Raji (cell line): ENCODE data around the gene CD3G.

Experiments
- POLR2A ChIP-seq: IDR thresholded peaks from 2 replicates; pipeline ENCODE4 v1.6.1; 2011; ENCODE audit warnings: low read depth, low read length, control low read depth; ENCODE audit not compliant: insufficient read depth

The CD3G gene

GRCh38 chr11:118318581-118319336, 25.4 kb upstream of the CD3G start:
- no peak for TF ChIP-seq POLR2A

DNA sequence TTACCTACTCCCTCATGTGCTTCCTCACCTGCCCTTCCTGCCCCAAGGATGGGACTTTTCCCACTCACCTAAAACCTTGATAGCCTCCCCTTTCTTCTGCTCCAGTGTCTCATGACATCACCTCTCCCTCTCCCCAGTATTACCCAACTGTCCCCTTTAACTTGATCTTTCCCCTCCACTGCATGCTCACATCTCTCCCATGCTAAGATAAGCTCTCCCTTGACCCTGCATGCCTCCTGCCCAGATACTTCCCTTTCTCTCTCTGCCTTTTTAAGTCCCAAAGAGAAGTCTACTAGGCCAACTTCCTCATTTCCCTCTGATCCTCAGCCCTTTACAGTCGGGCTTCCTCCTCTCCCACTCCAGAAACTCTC, 24.8 kb upstream of the CD3G start:
- TF ChIP-seq POLR2A = no peak

- no peak for TF ChIP-seq POLR2A
Observed at GRCh38 chr11:118320515-118320914, 23.6 kb upstream of the CD3G start.

- TF ChIP-seq POLR2A = no peak
Observed at GRCh38 chr11:118321386-118322082, 22.6 kb upstream of the CD3G start.

- no peak for TF ChIP-seq POLR2A
Observed at GRCh38 chr11:118322721-118323120, 21.4 kb upstream of the CD3G start.

GRCh38 chr11:118325283-118325682, 18.9 kb upstream of the CD3G start:
- TF ChIP-seq POLR2A = no peak

- TF ChIP-seq POLR2A = no peak
Observed at GRCh38 chr11:118328745-118329144, 15.4 kb upstream of the CD3G start.

GRCh38 chr11:118334745-118335144, 9.4 kb upstream of the CD3G start:
- TF ChIP-seq POLR2A = no peak

- TF ChIP-seq POLR2A = no peak
Observed at GRCh38 chr11:118338637-118339061, 5.5 kb upstream of the CD3G start.

GRCh38 chr11:118339281-118339961, 4.7 kb upstream of the CD3G start:
- no peak for TF ChIP-seq POLR2A

GRCh38 chr11:118340449-118340848, 3.7 kb upstream of the CD3G start:
- TF ChIP-seq POLR2A = no peak

- TF ChIP-seq POLR2A = no peak
Observed at GRCh38 chr11:118341261-118341660, 2.9 kb upstream of the CD3G start.

DNA sequence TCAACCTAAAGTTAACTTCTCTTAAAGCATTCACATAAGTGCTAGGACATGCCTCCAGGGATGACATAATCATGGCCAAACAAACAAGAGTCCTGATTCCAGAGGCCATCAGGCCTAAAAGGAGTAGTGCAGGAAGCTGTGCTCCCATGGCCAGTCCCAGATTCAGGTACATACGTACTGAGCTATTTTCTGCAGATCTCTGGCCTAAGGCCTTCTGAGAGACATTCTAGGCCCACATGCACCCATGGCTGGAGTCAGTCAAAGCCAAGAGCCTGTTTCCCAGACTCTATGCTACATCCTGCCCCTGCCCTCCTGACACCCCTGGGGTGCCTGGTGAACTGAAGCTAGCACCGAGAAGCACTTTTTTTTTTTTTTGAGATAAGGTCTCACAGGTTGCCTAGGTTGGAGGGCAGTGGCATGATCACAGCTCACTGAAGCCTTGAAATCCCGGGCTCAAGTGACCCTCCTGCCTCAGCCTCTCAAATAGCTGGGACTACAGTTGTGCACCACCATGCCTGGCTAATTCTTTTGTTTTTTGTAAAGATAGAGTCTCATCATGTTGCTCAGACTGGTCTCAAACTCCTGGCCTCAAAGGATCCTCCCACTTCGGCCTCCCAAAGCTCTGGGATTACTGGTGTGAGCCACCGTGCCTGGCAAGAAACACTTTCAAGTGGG, 2.2 kb upstream of the CD3G start:
- no peak for TF ChIP-seq POLR2A

- TF ChIP-seq POLR2A = no peak
Observed at GRCh38 chr11:118342503-118343161, 1.5 kb upstream of the CD3G start, which contains the start of gene CD3D. Gene CD3D, minus strand, starts transcription at chr11:118342705. Its CDS starts 98 bp downstream, at chr11:118342607.

DNA sequence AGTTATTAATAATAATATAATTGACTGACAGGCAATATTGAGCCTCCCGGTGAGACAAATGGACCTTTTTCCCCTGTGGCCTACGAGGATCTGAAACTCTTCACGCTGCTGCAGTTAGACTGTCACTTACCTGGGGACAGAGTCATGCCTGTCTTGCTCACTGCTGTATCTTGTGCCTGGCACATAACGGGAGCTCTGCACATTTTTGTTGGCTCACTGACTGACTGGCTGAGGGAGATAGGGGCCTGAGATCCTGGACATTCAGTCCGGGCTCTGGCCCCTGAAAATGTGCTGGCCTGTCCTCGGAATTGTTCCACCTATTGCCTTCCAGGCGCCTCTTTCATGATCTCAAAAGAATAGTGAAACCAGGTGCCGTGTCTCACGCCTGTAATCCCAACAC, 896 bp upstream of the CD3G start:
- TF ChIP-seq POLR2A = no peak
